Stimulated activated CD8-positive, alpha-beta memory T cell treated with anti-CD3 and anti-CD28 coated beads, Interleukin-4, amount 100 ng/mL, for 4 hours (primary cell): Measurements from ENCODE around the gene CPED1.
"Not testable (repeated sequence)": the region's sequence is repeated elsewhere in the genome, so short reads cannot be mapped to it uniquely, and the experiment has no call there.

Experiments
- DNase-seq, 2 donors: peaks; one replicate each; pipeline ENCODE4 v3.0.0-alpha.2; 2020; ENCODE audit warnings: low read depth in 2 of 2, low spot score in 1 of 2

CPED1 gene

DNA sequence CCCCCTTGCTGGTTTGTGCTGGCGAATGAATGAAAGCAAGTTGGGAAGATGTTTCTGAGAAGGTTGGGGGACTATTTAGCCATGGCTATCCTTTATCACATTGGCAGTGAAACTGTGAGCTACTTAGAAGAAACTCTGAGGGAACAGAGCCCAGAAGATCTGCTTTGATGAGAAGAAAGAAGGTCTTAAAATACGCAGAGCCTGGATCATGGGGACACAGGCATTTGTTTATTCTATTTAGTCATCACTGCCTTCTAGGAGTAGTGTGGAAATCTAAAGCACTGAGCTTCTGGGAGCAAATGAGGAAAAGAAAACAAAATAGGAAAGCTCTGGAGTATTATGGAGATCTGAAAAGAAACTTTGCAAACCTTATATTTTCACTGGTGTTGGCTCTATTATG lies 28.5 kb downstream of the CPED1 start:
- no peak for DNase-seq

DNA sequence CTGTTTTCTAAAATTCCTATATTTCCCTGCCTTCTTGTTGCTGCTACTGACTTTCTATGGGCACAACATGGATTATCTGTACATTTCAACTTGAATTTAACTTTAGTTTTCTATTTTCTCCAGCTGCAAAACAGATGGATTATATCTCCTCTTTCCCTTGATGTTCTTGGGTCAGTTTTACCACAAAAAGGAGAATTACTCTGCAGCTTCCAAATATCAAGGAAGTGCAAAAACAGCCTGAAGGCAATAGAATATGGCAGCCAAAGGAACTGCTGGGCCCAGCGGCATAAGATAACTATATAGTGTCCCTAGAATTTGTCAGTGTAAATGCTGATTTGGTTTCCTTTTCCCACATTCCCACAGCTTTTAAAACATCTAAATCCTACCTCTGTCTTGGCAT lies 29.1 kb downstream of the CPED1 start:
- DNase-seq: no peak

DNA sequence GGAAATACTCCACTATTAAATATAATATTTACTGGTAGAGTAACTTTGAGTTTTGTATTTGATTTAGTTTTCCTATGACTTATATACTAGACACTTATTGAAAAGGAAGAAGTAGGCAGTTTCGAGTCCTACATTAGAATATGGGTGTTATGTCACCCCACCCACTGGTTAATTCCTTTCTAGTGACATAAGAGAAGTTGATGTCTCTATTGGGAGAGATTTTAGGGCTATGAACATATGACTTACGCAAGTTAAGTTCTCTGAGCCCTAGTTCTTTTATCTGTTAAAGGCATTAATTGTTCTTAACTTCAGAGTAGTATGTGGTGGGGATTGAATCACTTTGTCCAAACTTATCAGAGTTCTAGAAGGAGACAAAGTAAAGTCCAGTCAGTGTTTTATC lies 30.5 kb downstream of the CPED1 start:
- no peak for DNase-seq

DNA sequence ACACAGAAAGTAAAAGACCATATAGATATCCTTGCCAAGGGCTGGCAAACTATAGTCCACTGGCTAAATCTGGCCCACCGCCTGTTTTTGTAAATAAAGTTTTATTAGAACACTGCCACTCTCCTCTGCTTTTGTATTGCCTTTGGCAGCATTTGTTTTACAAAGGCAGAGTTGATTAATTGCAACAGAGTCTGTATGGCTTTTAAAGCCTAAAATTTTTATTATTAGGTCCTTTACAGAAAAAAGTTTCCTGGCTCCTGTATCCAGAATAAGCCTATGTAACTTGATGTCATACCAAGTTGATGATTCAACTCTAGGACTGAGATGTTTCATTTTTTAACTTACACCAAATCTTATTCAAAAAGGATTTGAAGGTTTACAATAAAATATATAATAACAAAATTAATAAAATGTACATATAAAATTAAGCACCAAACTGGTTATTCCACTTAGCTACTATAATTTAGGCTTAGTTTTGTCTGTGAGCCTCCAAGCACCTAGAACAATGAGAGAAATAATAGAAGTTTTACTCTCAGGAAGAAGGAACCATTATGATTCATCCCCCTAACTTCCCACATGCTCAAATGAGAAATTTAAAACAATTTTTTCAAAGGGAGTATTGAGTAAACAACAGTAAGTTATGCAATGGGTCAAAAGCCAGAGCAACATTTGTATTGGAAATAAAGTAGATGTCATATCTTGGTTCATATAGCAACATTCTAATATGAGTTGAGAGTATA lies 31.9 kb downstream of the CPED1 start:
- no peak for DNase-seq

DNA sequence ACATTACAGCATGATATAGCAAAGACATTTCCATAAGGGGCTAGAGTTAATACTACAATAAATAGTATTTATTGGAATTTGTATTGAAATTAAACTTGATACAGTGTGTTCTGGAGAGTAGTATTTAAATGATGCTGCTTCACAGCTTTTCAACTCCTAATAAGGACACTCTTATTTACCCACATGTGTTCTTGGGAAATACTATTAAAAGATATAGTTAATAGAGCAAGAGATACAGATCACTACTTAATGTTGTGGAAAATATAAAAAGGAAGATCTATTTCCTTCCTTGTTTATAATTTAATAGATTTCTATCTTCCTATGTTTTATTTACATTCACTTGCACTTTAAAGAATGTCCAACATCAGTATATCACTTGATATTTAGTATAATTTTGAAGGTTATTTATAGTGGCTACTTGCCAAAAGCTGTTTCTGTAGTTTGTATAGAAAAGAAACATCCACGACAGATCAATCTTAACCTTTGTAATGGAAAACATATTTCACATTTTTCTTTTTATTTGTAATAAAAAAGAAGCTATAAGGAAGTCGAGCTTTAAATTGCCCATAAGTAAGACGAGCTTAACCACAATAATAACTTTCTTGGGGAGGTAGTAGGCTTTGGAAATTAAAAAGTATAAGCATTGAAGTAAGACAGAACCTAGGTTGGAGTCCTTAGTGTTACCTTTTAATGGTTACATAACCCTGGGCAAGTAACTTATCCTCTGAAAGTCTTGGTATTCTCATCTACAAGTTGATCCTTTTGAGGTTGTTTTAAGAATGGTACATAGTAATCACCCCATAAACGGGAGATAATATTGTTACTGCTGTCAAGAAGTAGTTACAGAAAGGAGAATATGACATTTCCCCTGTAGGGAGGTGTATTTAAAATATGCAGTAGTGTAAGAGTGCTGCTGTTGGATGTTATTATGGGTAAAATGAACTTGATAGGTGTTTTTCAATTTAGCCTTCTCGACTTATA lies 32.8 kb downstream of the CPED1 start:
- no peak for DNase-seq

DNA sequence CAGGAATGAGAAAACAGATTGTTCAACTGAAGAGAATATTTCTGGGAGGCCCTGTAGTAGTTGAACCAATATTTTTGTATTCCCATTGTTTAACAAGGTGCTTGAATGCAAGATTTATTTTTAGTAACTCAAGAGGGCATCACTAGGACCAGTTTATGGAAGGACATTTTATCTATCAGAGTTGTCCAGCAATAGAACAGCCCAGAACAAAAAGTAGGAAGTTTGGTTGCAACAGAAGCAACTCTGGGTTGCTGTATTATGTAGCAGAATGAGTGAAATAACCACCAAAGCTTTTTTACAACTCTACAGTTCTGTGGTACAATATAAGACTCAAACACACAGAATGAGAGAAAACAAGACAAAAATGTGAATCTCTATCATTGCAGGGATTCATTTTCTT lies 34.7 kb downstream of the CPED1 start:
- no peak for DNase-seq

DNA sequence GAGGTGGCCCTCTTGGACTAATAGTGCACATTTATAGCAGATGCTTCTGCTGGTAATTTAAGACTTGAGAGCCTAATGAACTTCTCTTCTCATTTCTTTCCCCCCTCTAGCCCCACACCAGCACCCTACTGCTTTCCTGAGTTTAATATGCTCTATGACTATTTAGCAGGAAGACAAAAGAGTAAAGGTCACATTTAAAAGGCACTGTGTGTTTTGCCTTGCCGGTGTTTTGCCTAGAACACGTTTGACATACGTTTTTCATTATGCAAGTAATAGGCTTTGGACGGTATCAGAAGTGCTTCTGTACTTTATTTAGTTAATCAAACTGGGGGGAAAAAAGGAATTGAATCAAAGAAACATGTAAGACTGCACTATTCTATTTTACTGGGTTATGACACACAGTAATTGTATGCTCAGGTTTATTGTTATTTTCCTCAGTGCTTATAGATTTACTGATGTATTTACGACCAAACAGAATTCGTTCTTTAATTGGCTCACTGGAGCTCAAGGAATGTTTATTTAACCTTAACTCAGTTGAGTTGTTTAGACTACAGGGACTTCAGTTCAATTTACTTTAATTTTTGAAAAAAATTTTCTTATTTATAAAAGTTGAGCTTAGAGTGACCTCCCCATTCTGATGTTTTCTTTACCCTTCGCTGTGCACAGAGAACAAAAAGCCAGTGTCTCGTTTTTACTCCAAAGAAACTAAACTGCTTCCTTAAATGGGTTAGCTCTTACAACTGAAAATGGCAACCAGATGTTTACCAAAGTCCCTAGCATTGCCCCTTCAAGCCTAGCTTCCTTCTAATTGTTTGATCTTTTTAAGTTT lies 35.4 kb downstream of the CPED1 start:
- DNase-seq: no peak

DNA sequence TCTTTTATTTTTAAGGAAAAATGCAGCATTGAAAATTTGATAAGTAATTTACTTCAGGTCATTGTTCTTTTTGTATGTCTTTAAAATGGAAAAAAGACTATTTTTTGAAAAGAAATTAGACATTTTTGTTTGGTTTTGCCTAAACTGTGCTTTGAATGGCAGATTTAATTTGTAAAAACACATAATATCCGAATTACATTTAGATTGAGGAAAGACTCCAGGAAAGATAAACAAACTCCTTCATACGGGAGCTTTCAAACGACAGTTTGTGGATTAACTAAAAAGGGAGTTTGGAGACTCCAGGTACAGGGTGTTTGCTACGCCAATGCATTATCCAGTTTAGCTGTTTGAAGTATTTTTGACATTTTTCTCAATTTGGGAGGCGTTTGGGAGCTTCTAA lies 36.1 kb downstream of the CPED1 start:
- DNase-seq: no peak

DNA sequence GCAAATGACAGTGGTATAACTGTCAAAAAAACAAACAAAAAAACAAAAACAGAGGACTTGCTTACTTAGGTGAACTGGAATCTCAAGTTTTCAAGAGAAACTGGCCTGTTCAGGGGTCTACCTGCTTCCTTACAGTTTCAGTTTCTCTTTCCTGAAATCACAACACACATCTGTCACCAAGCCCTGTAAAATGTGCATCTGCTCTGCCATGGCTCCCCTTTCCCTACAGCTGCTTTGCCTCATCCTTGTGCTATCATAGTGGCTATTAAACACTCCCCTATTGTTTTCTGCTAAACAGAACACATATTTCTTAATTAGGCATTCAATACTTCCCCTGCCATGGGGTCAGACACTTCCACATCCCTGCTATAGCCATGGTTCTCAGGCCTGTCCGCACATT lies 37.6 kb downstream of the CPED1 start:
- DNase-seq: no peak

DNA sequence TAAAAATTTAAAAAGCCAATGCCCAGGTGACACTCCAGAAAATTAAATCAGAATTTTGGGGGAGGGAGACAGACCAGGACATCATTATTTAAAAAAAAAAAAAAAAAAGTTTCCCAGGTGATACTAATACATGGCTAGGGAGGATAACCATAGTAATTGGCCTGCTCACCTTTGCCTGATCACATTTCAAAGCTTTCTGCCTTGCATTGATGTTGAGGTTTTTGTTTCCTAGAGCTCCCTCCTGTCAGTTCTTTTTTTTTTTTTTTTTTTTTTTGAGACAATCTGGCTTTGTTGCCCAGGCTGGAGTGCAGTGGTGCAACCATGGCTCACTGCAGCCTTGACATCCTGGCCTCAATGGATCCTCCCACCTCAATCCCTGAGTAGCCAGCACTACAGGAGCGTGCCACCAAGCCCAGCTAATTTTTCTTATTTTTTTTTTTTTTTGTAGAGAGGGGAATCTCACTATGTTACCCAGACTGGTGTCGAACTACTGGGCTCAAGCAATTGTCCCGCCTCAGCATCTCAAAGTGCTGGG lies 38.1 kb downstream of the CPED1 start:
- no peak for DNase-seq

DNA sequence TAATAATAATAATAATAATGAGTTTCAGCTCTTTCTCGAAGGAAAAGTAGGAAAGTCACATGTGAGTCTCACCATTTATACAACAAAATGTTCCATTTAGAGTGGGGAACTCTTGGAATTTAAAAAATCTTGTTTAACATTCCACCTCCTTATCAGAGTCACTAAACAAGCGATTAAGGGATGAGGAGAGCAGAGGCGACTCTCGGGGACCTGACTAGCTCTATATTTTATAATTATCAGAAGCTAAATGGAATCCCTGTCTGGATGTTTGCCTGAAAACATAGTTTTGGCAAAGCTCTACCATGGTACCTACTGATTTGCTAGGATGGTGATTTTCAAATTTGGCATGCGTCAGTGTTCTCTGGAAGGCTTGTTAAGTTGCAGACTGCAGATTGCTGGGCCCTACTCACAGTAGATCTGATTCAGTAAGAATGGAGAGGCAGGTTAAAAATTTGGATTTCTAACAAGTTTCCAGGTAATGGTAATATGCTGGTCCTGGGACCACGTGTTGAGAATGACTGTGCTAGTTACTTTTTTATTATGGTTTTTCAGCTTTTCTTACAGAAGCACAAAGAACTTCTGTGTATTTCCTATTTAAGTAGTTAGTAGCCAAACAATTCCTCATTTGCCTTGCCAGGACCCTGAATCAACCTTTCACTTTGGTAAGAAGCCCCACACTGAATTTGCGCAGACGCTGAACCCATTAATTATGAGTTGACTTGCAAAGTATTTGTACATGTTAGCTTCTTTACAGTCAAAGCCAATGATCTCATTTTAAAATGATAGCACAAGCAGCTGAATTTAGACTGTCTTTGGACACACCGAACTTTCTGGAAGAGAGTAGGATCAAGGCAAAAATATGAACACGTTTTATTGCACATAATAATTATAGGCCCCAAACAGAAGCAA lies 39.5 kb downstream of the CPED1 start:
- no peak for DNase-seq

DNA sequence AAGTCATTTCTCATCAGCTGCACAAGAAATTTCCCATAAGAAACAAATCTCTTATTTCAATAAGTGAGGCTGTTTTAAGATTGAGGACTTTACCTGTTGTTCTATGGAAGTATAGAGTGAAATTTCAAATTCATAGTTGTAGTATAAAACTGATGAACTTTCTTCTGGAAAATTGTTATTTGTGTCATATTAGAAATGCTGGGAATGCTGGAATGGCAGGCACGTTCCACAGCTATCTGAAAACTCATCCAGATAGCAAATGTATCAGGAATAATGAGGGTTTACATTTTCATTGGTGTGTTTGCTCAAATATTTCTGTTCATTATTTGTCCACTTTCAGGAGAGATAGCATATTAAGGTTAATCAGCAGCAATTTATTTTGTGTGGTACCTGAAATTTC lies 40.8 kb downstream of the CPED1 start:
- no peak for DNase-seq

DNA sequence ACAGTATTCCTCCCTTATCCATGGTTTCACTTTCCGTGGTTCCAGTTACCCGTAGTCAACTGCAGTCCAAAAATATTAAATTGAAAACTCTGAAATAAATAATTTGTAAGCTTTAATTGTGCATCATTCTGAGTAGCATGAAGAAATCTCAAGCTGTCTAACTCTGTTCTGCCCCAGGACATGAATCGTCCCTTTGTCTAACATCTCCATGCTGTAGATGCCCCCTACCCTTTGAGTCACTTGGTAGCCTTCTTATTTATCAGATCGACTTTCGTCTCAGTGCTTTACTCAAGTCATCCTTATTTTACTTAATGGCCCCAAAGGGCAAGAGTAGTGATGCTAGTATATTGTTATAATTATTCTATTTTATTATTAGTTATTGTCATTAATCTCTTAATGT lies 41.8 kb downstream of the CPED1 start:
- no peak for DNase-seq

DNA sequence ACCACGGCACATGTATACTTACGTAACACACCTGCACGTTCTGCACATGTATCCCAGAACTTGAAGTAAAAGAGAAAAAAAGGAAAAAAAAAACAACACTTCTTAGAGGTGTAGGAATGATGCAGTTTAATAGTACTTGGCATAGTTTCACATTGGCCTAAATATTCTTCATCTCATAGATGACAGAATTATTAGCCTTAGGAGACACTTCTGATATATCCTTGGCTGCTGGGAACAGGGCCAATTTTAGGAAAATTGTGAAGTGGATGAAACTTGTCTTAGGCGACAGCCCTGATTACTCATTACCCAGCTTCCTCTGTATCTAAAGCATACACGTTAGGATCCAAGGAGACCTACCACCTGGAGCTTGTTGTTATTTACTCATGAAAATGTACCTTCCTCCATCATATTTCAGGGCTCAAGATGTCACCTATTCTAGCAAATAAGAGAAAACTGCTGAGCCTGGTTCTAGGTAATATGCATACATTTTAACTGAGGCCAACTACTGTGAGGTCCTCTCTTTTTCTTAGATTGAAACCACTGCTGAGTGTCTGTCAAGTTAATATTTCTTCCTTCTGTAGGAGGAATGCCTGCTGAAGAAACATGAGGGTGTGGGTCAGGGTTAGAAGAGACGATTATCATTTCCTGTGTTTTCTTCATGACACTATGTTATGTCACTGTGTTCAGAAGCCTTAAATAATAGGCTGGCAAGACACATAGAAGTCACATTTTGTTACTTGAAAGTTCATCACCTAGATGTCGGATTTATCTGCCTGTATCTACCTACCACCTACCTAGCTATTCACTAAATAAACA lies 44.3 kb downstream of the CPED1 start:
- no peak for DNase-seq

DNA sequence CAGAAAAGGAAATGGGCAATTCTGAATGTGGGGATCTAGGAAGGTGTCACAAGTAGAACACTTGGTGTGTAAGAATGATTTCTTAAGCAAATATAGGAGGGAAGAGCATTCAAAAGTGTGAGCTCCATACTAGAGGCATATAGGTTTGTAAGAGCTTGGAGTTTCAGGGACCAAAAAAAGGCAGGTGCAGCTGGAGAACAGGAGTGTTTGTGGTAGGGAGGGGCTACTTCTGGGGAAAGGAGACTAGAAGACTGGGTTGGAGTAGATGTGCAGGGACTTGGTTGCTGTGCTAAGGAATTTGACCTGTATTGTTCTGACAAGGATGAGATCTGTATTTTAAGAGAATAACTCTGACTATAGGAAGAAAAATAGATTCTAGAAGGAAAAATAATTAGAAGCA lies 46.4 kb downstream of the CPED1 start:
- DNase-seq: no peak

DNA sequence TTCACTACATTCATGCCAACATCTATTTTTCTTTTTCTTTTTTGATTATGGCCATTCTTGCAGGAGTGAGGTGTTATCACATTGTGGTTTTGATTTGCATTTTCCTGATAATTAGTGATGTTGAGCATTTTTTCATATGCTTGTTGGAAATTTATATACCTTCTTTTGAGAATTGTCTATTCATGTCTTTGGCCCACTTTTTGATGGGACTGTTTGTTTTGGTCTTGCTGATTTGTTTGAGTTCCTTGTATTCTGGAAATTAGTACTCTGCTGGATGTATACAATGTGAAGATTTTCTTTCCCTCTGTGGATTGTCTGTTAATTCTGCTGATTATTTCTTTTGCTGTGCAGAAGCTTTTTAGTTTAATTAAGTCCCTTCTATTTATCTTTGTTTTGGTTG lies 48.3 kb downstream of the CPED1 start:
- not testable (repeated sequence) for DNase-seq

DNA sequence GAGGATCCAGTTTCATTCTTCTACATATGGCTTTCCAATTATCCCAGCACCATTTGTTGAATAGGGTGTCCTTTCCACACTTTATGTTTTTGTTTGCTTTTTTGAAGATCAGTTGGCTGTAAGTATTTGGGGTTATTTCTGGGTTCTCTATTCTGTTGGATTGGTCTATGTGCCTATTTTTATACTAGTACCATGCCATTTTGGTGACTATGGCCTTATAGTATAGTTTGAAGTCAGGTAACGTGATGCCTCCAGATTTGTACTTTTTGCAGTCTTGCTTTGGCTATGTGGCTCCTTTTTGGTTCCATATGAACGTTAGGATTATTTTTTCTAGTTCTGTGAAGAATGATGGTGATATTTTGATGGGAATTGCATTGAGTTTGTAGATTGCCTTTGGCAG lies 48.8 kb downstream of the CPED1 start:
- DNase-seq: not testable (repeated sequence)

DNA sequence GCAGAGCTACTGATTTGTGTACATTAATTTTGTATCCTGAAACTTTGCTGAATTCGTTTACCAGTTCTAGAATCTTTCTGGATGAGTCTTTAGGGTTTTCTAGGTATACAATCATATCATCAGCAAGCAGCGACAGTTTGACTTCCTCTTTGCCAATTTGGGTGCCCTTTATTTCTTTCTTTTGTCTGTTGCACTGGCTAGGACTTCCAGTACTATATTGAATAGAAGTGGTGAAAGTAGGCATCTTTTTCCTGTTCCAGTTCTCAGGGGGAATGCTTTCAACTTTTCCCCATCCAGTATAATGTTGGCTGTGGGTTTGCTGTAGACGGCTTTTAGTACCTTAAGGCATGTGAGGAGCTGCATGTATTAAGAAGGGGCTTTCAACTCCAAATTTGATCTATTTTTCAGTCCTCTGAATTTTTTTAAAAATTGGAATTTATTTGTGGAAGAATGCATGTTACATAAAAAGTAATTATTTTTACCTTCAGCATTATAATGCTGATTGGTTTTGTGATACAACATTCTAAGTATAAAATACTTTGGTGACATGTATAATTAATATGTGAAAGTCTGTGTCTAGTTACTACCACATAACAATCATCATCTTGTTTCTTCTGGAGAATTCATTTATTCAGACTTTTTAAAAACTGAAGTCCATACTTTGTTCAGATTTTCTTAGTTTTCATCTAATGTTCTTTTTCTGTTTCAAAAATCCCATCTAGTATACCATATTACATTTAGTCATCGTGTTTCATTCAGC lies 49.6 kb downstream of the CPED1 start:
- no peak for DNase-seq
